Suppressor macrophage treated with lipopolysaccharide for 1 hour (primary cell): ENCODE data around the gene CIB4.

Experiments used
- DNase-seq, 3 donors: peaks; one replicate each; pipeline ENCODE4 v3.0.0-alpha.2; 2020 to 2022

CIB4 gene

GRCh38 chr2:26540961-26541360 is 100.2 kb downstream of the CIB4 start:
- DNase-seq = no peak

GRCh38 chr2:26540306-26540705 is 100.9 kb downstream of the CIB4 start:
- no peak for DNase-seq

- no peak for DNase-seq
These were observed 103.2 kb downstream of the CIB4 start for GRCh38 chr2:26537826-26538475.

GRCh38 chr2:26537069-26537825 is 103.9 kb downstream of the CIB4 start:
- no peak for DNase-seq

- DNase-seq = no peak
These were observed 104.6 kb downstream of the CIB4 start for GRCh38 chr2:26536371-26537068.

GRCh38 chr2:26535663-26536275 is 105.4 kb downstream of the CIB4 start:
- DNase-seq = no peak

GRCh38 chr2:26534865-26535662 is 106.1 kb downstream of the CIB4 start:
- DNase-seq = peak in 1 of 3 donors; percentile 41

GRCh38 chr2:26534098-26534864 is 106.9 kb downstream of the CIB4 start:
- DNase-seq = peak in 2 of 3 donors; percentile 3 to 38

GRCh38 chr2:26533661-26534060 is 107.5 kb downstream of the CIB4 start:
- no peak for DNase-seq

GRCh38 chr2:26532301-26533250 is 108.6 kb downstream of the CIB4 start:
- no peak for DNase-seq
